Right forelimb (tissue), 1 donor: Measurements from ENCODE around the gene NBAS.
"Not testable (repeated sequence)": the region's sequence is repeated elsewhere in the genome, so short reads cannot be mapped to it uniquely, and the experiment has no call there.

Source experiments
- DNase-seq: peaks from one replicate; pipeline ENCODE4 v3.0.0-alpha.2; 2018

NBAS gene

GRCh38 chr2:15456352-15456751 is 104.8 kb downstream of the NBAS start:
- DNase-seq: no peak

DNA sequence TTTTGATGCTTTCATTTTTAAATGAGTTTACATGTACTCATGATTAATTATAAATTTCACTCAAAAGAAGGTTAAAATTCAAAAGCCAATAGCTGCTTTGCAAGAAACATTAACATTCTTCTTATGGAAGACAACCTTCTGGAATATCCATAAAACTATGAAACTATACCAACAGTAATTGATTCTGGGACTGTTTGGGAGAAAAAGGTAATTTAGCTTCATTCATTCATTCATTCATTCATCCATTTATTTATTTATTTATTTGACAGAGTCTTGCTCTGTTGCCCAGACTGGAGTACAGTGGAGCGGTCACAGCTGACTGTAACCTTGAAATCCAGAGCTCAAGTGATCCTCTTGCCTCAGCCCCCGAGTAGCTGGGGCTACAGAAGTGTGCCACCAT is 110.3 kb downstream of the NBAS start:
- no peak for DNase-seq

- DNase-seq: no peak
These were observed 111.4 kb downstream of the NBAS start for GRCh38 chr2:15449556-15450236.

DNA sequence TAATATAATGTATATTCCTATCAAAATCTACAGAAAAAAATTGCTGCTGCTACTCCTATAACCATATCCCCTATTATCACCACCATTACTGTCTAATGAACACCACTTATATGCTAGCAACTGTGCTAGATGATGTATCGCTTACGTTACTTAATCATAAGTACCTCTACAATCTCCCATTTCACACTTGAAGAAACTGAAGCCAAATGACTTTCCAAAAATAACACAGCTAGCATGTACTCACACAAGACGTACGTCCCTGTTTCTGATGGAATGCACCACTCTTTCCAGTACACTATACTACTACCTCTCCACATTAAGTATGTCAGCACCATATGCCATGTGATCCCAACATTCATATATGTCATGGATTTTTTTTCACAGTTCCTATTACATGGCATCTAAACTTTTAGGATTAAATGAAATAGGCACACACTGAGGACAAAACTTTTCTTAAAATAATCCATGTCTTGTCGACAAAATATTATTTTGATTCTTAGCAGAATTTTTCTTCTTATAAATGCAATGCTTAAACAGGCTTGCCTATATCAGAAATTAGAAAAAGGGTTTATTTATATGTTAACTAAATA is 112.8 kb downstream of the NBAS start:
- no peak for DNase-seq

DNA sequence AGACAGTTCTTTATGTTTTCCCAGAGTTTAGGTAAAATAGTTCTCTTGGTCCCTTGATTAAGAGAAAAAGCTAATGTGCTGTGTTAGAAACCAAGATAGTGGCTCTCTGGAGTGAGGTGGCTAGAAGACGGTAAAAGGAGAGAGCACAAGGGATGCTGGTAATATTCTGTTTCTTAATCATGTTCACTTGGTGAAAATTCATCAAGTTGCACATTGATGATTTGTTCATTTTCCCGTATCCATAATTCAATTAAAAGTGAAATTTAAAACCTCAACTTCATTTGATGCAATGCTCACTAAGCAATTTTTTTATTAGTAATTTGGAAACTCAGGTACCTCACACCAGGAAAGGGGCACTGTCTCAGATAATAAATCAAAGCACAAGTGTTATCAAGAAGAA is 113.8 kb downstream of the NBAS start:
- DNase-seq: no peak

GRCh38 chr2:15446961-15447360 is 114.2 kb downstream of the NBAS start:
- DNase-seq: no peak

DNA sequence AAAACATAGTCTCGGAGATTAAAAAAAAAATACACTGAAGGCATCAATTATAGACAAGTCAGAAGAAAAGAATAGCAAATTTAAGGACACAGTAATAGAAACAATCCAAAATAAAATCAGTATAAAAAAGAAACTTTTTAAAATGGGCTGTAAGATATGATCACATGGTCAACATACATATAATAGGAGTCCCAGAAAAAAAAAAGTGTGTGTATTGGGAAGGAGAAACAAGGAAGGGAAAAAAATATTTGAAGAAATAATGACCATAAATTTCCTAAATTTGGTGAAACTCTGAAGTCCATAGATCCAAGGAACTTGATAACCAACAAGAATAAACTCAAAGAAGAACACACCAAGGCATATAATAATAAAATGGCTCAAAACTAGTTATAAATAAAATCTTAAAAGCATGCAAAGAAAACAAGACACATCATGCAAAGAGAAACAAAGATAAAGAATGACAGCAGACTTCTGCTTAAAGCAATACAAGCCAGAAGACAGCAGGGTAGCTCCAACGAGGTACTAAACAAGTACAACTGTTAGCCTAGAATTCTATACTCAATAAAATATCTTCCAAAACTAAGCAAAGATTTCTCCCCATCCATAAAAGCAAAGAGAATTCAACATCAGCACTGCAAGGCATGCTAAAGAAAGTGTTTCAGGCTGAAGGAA is 115.1 kb downstream of the NBAS start:
- no peak for DNase-seq

- DNase-seq: not testable (repeated sequence)
These were observed 121.2 kb downstream of the NBAS start for GRCh38 chr2:15439768-15440524.

- DNase-seq: not testable (repeated sequence)
These were observed 121.8 kb downstream of the NBAS start for GRCh38 chr2:15439366-15439765.

DNA sequence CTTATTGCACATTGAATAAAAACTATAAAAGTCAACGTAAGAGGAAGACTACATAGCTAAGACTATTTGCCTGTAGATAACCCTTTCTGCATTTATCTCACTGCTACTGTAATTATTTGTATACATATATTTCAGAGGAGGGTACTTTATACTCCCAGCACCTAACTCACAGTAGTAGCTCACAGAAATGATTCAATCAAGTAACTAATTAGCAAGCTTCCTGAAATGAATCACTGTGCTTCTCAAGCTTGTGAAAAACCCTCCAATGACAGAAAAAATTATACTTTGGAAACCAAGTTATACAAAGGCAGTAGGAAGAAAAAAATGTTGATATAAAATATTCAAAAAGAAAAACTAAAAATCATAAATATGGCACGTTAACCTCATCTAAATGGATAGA is 124.9 kb downstream of the NBAS start:
- no peak for DNase-seq

- DNase-seq: no peak
These were observed 125.7 kb downstream of the NBAS start for GRCh38 chr2:15435474-15435873.

DNA sequence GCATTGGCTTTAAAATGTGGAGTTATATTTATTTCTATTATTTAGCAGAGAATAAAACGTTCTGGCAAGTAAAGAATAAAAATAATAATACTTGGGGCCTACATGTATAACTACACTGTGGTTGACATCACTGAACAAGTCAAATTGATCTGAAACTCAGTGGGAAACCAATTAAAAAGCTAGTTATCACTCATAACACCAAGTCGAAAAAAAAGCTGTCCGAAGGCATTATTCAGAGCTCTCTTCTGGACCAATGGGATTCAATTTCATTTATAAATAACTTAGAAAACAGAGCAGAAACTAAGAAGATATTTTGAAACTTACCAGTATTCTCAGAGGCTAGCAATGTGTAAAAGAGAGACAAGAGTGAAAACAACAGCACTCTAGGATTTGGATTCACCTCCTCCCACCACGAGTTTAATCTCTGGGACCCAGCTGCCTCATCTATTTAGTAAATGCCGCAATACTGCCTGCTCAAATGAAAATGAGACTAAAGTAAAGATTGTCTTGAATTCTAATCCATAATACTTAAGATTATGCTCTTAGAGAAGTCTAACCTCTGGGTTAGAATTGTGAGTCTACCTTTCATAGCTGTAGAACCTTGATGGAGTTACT is 128.4 kb downstream of the NBAS start:
- DNase-seq: no peak

DNA sequence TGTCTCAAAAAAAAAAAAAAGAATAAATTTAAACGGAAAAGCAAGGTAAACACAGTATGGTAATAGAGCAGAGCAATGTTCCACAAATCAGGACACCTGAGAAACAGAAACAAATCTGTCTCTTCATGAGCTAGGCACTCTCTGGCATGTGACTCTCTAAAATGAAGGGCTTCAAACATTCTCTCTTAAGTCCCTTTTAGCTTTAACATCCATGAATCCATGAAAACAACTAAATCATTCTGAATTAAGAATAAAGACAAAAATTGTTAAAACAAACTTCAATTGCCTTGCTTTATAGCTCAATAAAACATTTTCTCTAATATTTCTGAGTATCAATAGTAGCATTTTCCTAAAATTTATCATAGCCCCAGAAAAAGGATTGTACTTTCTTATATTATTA is 132.1 kb downstream of the NBAS start:
- DNase-seq: no peak

DNA sequence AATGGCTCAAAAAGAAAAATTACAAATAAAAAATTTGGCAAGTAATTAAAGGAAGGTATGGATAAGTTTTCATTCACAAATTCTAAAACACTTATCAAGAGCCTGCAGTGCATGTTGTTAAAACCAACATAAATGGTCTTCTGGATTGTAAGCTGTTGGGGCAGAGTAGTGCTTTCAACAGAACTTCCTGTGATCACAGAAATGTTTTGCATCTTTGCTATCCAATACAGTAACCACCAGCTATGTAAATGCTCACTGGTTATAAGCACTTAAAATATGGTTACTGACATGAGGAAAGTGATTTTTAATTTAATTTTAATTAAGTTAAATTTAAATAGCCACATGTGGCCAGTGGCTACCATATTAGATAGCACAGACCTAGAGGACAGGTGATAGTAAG is 133.1 kb downstream of the NBAS start:
- DNase-seq: no peak

GRCh38 chr2:15426606-15427005 is 134.5 kb downstream of the NBAS start:
- no peak for DNase-seq

DNA sequence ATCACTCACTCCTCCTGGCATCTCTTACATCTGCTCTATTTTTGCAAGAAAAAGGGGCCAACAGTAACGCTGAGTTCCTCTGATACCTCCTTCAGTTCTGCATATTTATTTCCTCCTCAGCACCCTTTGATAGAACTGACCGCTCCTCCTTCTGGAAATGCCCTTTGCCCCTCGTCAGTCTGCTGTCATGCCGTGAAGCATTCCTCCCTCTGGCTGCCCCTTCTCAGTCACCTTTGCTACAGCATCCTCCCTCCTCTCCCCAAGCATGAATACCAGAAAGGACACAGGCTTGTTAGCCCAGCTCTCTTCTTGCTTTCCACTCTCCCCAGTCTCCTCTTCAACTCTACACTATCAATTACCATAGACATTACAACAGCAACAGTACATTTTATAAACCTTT is 135.4 kb downstream of the NBAS start:
- no peak for DNase-seq

DNA sequence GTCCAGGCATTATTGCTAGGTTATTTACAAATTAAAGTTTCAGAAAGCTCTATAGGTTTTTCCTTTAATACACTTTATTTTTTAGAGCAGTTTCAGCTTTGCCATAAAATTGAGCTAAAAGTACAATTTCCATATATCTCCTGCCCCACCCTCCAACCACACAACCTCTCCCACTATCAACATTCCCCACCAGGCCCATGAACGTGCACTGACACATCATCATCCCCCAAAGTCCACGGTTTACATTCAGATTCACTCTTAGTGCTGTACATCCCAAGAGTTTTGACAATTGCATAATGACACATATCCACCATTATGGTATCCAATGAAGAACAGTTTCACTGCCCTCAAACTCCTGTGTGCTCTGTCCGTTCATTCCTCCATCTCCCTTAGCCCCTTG is 139.4 kb downstream of the NBAS start:
- DNase-seq: no peak

GRCh38 chr2:15415748-15416147 is 145.4 kb downstream of the NBAS start:
- DNase-seq: no peak

DNA sequence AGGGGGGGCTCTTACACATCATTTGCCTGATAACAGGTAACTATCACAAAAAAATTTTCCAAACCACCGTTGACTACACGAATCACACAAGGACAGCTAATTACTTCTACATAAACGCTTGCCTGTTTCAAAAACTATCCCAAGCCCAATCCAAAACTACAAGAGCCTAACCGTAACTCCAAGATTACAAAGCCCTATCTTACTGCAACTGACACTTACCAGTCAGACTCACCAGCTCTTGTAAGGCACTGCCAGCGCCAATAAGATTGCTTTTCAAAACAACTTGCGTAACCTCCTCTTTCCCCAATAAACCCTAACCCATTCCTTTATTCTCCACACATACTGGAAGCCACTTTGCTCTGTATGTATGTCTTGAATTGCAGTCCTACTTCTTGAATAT is 148.4 kb downstream of the NBAS start:
- no peak for DNase-seq

GRCh38 chr2:15412309-15412708 is 148.8 kb downstream of the NBAS start:
- no peak for DNase-seq

DNA sequence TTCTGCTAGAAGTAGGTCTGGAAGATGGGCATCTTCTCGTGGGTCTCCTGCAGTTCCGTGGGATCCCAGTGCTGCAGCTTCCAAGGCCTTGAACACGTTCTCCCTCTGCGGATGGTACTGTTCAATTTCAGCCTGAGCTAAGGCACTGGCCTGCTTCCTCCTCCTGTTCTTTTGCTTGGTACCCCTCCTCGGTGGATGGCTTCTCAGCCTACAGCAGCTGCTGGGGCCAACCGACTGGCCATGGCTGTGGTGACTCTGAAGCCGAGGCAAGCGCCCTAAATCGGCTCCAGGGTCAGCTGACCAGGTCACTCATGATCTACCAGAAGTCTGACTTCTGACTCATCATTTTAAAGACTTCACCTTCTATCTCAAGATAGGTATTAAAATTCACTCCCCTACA is 150.2 kb downstream of the NBAS start:
- DNase-seq: no peak

DNA sequence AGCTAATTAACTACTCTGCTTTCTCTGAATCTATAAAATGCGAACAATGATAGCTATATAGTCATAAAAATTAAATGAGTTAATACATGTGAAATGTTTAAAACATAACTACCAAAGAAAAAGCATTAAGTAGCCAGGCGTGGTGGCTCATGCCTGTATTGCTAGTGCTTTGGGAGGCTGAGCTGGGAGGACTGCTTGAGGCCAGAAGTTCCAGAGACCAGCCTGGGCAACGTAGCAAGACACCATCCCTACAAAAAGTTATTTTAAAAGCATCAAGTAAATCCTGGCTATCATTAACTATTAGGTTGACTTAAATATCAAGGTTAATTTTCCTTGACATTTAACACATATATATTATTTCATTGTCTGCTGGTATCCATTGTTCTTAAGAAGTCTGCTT is 152.4 kb downstream of the NBAS start:
- no peak for DNase-seq

GRCh38 chr2:15407666-15408065 is 153.5 kb downstream of the NBAS start:
- DNase-seq: no peak
